NB4 (cell line): Measurements from ENCODE around the gene ARHGDIG.
"Not testable (repeated sequence)": the region's sequence is repeated elsewhere in the genome, so short reads cannot be mapped to it uniquely, and the experiment has no call there.

Source experiments
- DNase-seq: peaks from one replicate; pipeline ENCODE4 v3.0.0; 2010; ENCODE audit warnings: low read depth
- H3K4me3 ChIP-seq: one replicate; pipeline ENCODE4 v1.5.1; 2011; ENCODE audit warnings: mild to moderate bottlenecking, low read depth, low read length, moderate library complexity
- MYC ChIP-seq: IDR thresholded peaks from 2 replicates; pipeline ENCODE4 v1.6.1; 2011; ENCODE audit warnings: low read depth, low read length
- POLR2A ChIP-seq: IDR thresholded peaks from 2 replicates; pipeline ENCODE4 v1.6.1; 2011; ENCODE audit warnings: mild to moderate bottlenecking; ENCODE audit not compliant: insufficient read length; ENCODE audit errors: extremely low read depth
- TF ChIP-seq, protein P1 (sequence below): IDR thresholded peaks from one replicate; pipeline ENCODE4 v1.5.1; 2012; ENCODE audit warnings: low read depth, low read length
- TF ChIP-seq, protein P2 (sequence below): IDR thresholded peaks from 2 replicates; pipeline ENCODE4 v1.6.1; 2011; ENCODE audit warnings: low read depth, low read length

Gene ARHGDIG

DNA sequence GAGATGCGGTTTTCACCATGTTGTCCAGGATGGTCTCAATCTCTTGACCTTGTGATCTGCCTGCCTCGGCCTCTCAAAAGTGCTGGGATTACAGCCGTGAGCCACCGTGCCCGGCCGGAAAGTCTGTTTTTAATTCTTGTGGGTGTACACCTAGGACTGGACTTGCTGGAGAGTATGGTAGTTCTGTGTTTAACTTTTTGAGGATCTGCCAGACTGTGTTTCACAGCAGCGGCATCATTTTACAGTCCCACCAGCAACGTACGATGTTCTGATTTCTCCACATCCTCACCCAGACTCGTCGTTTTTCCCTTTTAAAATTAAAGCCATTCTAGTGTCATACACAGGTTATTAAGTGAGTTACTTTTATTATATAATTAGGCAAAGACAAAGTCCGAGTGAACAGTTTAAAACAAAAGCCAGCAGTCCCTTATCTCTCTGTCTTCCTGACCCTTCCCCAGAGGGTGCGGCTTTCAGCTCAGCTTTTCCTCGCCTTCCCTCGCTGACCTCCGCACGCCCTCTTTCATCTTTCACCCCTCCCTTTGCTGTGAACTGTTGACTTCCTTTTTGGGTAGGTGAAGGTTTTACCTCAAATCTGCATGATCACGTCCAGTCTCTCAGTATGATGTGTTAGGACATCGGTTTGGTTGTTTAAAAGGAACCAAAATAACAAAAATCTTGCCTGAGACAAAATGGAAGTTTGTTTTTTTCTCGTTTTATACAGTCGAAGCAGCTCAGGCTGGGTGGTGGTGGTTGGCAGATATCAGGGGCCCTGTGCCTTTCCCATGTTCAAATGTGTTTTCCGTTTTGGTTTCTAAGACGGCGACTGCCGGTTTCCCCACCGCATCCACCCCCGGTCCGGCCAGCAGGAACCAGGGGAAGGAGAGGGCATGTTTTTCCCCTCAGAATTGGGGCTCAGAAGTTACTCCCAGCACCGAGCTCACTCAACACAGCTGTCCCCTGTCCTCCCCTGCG lies 27.7 kb upstream of the ARHGDIG start:
- no peak overlapping the region for H3K4me3 ChIP-seq
- no peak for DNase-seq
- TF ChIP-seq MYC, result no peak

DNA sequence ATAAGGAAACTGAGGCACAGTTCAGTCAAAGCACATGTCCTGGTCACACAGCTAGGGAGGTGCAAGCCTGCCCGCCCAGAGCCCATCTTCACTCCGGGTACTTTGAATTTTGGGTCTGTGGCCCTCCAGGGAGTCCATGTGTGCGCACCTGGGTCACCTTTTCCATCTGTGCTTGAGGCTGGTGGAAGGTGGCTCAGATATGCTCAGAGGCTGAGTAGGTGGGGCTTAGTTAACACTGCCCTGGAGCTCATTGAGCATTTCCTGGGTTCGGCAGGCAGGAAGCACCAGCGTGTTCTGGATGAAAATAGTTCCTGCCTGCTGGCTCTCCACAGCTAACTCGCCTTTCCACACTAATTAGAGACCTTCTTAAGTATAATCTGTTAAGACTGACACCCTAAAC lies 26.6 kb upstream of the ARHGDIG start:
- no peak for DNase-seq
- no peak overlapping the region for H3K4me3 ChIP-seq
- TF ChIP-seq, protein P1, sequence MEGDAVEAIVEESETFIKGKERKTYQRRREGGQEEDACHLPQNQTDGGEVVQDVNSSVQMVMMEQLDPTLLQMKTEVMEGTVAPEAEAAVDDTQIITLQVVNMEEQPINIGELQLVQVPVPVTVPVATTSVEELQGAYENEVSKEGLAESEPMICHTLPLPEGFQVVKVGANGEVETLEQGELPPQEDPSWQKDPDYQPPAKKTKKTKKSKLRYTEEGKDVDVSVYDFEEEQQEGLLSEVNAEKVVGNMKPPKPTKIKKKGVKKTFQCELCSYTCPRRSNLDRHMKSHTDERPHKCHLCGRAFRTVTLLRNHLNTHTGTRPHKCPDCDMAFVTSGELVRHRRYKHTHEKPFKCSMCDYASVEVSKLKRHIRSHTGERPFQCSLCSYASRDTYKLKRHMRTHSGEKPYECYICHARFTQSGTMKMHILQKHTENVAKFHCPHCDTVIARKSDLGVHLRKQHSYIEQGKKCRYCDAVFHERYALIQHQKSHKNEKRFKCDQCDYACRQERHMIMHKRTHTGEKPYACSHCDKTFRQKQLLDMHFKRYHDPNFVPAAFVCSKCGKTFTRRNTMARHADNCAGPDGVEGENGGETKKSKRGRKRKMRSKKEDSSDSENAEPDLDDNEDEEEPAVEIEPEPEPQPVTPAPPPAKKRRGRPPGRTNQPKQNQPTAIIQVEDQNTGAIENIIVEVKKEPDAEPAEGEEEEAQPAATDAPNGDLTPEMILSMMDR, result no peak
- TF ChIP-seq POLR2A (no peak), MYC (no peak)
- TF ChIP-seq, protein P2, sequence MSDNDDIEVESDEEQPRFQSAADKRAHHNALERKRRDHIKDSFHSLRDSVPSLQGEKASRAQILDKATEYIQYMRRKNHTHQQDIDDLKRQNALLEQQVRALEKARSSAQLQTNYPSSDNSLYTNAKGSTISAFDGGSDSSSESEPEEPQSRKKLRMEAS, result no peak

DNA sequence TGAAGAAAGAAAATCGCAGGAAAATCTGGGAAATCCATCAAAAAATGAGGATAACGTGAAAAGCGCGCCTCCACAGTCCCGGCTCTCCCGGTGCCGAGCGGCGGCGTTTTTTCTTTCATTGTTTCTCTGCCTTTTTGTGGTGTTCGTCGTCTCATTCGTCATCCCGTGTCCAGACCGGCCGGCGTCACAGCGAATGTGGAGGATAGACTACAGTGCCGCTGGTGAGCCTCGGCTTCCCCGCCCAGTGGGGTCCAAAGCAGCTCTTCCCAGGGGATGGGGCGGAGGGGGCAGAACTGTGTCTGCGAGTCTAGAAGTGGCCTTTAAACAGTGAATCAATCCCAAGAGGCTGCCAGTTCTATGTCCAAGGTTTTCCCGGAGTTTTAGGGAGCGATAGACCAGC lies 25.9 kb upstream of the ARHGDIG start:
- TF ChIP-seq, protein P1, result no peak
- no peak for TF ChIP-seq MYC
- DNase-seq, result no peak
- H3K4me3 ChIP-seq, result no peak overlapping the region

DNA sequence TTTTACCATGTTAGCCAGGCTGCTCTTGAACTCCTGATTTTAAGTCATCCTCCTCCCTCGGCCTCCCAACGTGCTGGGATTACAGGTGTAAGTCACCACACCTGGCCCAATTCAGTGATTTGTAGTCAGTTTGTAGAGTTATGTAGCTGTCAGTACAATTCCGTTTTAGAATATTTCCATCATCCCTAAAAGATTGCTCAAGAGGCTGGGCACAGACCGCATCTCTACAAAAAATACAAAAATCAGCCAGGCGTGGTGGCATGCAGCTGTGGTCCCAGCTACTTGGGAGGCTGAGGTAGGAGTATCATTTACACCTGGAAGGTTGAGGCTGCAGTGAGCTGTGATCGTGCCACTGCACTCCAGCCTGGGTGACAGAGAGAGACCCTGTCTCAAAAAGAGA lies 25.2 kb upstream of the ARHGDIG start:
- no peak for DNase-seq
- no peak overlapping the region for H3K4me3 ChIP-seq
- TF ChIP-seq MYC, result no peak
- TF ChIP-seq, protein P2, result no peak
- TF ChIP-seq, protein P1, result no peak
- no peak for TF ChIP-seq POLR2A

DNA sequence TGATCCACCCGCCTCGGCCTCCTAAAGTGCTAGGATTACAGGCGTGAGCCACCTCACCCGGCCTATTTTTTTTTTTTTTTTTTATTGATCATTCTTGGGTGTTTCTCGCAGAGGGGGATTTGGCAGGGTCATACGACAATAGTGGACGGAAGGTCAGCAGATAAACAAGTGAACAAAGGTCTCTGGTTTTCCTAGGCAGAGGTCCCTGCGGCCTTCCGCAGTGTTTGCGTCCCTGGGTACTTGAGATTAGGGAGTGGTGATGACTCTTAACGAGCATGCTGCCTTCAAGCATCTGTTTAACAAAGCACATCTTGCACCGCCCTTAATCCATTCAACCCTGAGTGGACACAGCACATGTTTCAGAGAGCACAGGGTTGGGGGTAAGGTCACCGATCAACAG lies 22.3 kb upstream of the ARHGDIG start:
- H3K4me3 ChIP-seq, DNase-seq: not testable (repeated sequence)

DNA sequence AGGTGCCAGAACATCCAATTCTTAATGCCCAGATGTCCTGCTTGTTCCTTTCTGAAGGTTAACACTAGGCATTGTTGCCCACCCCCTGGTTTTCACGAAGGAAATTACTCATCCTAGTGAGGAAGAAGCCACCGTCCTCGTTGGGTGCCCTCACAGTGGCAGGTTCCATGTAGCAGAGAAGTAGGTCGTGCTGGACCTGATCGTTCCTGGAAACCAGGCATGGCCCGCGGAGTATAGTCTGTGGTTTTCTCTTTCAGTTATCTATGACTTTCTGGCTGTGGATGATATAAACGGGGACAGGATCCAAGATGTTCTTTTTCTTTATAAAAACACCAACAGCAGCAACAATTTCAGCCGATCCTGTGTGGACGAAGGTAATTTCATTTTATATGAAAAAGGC lies 21.2 kb upstream of the ARHGDIG start:
- no peak overlapping the region for H3K4me3 ChIP-seq
- TF ChIP-seq, protein P1, result no peak
- TF ChIP-seq MYC (no peak), POLR2A (no peak)
- TF ChIP-seq, protein P2, result no peak
- no peak for DNase-seq

DNA sequence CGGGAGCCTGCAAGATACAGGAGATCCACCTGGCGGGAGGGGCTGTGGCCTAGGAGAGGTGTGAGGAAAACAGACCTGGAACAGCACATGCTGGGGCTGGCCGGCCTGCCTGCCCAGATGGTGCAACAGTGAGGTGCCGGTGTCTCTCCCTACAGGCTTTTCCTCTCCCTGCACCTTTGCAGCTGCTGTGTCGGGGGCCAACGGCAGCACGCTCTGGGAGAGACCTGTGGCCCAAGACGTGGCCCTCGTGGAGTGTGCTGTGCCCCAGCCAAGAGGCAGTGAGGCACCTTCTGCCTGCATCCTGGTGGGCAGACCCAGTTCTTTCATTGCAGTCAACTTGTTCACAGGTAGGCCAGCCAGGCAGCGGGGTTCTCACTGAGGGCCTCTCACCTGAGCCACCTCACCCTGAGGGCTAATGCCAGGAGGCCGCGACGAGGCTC lies 20.6 kb upstream of the ARHGDIG start:
- DNase-seq, result no peak
- TF ChIP-seq, protein P2, result no peak
- TF ChIP-seq MYC (no peak), POLR2A (no peak)
- TF ChIP-seq, protein P1, result no peak
- no peak overlapping the region for H3K4me3 ChIP-seq
